GM18868 (cell line): ENCODE data around the gene PRDM16.

Source experiments
- ATAC-seq: cut with Tn5 transposase; IDR thresholded peaks from one replicate; pipeline ENCODE4 v1.9.1; 2021; ENCODE audit warnings: mild to moderate bottlenecking, moderate library complexity; ENCODE audit not compliant: unreplicated experiment

Gene PRDM16

GRCh38 chr1:3219005-3219790 lies 150.2 kb downstream of the PRDM16 start:
- no peak for ATAC-seq

DNA sequence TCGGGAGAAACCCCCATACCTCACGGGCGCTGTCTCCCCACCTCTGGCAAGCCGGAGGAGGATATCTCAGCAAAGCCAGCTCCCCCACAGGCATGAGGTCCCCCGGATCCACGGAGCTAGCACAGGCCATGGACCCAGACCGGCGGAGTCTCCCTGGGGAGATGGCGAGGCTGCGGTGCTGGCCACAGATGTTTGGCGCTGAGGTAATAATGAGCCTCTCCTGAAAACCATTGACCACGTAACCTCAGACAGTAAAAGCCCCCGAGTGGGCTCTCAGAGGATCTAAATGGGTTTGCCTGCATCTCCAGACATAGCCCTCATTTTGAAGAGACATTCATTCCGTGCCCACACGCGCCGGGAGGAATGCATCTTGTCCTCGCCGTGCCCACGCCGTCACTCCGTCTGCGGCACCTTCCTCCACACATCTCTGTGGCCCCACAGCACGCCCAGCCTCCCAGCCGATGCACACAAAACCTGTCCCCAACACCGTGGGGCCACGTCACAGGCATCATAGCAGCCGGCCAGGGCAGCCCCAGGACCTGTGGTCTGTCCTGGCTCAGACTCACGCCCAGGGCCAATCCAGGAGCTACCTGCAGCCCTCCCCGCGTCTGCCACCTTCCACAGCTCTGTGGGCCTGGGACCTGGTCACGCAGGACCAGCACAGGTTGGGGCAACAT lies 150.9 kb downstream of the PRDM16 start:
- ATAC-seq, result no peak

- ATAC-seq, result no peak
Observed at GRCh38 chr1:3221112-3222041, 152.4 kb downstream of the PRDM16 start.

GRCh38 chr1:3222042-3222692 lies 153.2 kb downstream of the PRDM16 start:
- ATAC-seq, result no peak

GRCh38 chr1:3225661-3226060 lies 156.7 kb downstream of the PRDM16 start:
- ATAC-seq, result no peak

DNA sequence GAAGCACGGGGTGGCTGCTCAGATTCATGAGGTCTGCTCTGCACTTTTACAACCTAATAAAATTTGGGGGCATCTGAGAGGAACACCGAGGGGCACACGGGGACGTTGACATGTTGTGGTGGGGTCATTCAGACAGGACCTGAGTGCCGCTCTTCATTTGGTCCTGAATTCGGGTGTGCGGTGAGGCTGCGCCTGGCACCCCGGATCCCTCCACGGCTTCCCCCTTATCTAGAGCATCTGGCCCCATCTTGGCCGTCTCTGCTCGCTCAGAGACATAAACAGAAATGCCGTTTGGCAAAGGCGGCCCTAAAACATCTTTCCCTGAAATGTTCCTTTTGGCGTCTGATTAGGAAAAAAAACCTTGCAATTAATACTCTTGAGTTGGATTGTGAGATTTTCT lies 157.2 kb downstream of the PRDM16 start:
- no peak for ATAC-seq

GRCh38 chr1:3226701-3227350 lies 157.8 kb downstream of the PRDM16 start:
- ATAC-seq, result no peak

DNA sequence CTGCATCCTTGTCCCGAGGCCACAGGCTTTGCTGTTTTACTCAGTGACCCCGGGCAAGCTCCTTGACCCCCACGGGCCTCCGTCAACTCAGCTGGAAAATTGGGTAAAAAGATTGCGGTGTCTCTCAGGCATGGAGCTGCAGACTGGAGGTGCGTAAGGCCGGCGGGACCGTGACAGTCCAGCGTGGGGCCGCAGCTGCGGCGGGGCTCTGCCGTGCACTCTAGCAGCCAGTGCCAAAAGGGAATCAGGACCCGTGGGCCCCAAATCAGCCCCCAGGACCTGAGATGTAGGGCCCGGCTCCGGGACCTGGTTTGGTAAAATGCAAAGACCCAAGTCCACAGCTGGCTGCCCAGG lies 158.3 kb downstream of the PRDM16 start:
- ATAC-seq, result no peak

GRCh38 chr1:3227893-3228292 lies 158.9 kb downstream of the PRDM16 start:
- ATAC-seq, result no peak

DNA sequence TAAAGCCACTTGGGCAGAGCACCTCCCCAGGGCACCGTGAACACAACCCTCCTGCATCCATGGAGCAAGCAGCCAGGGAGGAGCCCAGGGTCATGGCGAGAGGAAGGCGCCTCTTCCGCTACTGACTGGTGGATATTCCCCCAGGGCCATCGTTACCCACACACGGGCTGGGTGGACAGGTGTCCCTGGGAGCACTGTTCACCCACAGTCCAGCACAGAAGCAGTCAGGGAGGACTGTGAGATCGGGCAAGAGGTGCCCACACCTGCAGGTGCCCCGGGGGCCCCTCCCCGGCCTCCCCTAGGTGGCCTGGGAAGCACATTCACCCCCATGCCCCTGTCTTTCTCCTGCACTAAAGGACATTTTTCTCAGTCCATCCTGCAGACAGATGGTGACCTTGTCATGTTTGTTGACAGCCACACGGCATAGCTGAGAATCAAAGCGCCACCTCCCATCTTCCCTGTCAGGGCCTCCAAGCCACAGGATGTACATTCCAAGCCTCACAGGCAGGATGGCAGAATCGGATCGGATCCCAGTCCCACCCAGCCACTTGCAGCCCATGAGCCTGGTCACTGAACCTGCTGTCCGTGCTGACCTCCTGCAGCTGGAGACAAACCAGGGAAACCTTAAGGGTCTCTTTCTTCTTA lies 160.2 kb downstream of the PRDM16 start:
- no peak for ATAC-seq

DNA sequence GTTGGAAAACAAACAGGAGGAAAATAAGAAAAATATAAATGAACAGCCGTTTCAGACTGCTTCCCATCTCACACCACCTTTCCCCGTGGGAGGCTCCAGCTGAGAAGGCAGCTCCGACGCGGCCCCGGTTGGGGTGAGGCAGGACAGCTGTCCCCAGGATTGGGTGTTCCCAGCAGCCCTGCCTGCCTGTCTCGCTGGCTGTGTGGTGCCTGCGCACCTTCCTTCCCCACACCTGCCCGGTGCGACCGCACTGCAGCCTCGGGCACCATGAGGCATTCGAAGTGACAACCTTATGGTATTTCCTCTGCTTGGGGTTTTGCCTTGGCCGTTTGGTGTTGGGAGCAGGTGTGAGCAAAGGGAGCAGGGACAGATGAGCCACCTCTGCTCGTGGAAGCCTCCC lies 161.6 kb downstream of the PRDM16 start:
- ATAC-seq, result no peak

GRCh38 chr1:3231245-3231644 lies 162.2 kb downstream of the PRDM16 start:
- no peak for ATAC-seq

DNA sequence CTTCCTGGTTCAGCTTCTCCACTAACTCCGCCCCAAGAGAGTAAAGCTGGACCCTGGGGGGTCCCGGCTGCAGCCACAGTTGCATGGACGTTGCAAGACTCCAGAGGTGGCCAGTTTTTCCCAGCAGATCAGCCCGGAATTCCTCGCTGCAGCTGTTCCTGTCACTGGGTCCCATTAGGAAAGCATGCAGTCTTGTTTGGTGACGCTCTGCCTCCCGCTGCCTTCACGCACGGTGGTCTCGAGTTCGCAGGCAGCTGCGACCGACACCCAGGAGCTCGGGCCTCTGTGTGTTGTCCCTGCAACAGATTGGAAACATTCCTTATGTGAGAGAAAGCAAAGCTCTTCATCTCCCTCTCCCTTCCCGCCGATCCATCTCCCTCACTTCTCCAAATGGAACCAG lies 162.8 kb downstream of the PRDM16 start:
- ATAC-seq, result no peak

DNA sequence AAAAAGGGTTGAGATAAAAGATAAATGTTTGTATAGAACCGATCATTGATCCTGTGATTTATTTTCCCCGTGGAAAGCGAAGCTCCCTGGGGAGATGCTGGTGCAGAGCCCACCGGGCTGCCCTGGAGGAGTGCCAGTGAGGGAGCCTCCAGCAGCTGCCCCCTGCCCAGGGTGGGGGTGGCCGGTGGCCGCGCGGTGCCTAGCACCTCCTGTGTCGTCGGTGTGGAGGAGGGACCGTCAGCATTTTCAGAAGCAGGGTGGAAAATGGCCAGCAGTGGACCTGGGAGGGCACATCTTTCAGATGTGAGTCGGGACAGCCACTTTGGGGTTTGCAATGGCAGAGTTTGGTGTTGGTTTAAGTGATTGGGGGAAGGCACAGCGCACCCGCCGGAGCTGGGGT lies 164.0 kb downstream of the PRDM16 start:
- no peak for ATAC-seq

DNA sequence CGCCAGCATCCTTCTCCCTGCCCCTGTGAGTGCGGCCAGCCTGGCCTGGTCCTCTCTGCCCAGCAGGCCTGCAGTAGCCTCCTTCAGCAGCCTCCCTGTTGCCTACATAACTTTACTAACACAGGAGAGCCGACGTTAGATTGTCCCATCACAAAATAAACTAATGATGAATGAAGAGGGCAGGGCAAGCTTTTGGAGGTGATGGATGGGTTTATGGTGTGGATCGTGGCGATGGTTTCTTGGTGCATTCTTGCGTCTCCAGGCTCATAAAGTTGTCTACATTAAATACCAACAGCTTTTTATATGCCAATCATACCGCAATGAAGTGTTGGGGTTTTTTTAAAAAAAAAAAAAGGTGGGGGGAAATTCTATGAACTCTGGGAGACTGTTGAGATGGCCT lies 164.5 kb downstream of the PRDM16 start:
- ATAC-seq, result no peak

DNA sequence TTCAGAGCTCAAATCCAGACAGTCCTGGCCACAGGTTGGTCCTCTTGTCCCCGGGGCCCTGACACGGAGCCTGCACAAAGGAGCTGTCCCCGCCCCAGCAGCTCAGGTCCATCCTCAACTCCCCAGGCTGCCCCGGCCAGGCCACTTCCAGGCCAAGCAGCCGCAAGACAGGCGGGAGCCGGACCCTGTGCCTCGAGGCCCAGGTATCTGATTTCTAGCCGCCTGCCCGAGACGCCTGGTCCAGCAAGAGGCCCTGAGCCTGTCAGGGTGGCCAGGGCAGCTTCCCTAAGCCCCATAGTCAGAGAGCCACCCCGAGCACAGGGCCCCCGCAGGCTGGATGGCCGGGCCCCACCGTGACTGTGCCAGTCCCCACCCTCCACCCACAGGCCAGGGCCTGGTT lies 165.3 kb downstream of the PRDM16 start:
- no peak for ATAC-seq

DNA sequence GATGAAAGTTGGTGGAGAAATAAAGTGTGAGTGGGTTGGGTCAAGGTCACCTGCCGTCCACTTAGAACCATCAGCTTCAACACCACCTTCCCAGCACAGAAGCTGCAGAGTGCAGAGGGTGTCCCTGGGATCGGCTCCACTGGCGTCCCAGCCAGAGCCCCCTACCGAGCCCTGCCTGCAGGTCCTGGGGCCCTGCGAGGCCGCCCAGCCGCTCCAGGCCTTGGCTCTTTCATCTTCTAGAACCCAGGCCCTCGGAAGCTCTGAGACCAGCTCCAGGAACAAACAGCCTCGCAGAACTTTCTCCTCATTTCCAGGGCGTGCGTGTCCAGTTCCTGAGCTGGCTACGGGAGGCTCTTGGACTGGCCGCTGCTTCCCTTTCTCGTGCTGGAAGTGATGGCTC lies 166.0 kb downstream of the PRDM16 start:
- no peak for ATAC-seq

- ATAC-seq, result no peak
Observed at GRCh38 chr1:3235496-3235895, 166.5 kb downstream of the PRDM16 start.

- no peak for ATAC-seq
Observed at GRCh38 chr1:3236361-3236760, 167.4 kb downstream of the PRDM16 start.

- ATAC-seq, result no peak
Observed at GRCh38 chr1:3236955-3237354, 168.0 kb downstream of the PRDM16 start.
